GM21737 (cell line): ENCODE measurements around the gene TMEM43.
A peak's percentile ranks its signal among the peaks of the same experiment; 100 is the strongest.

Source experiments
- ATAC-seq: cut with Tn5 transposase; IDR thresholded peaks from one replicate; pipeline ENCODE4 v1.9.1; 2021; ENCODE audit warnings: mild to moderate bottlenecking, moderate library complexity; ENCODE audit not compliant: unreplicated experiment

Gene TMEM43

GRCh38 chr3:14174483-14174882 is 49.6 kb downstream of the TMEM43 start:
- ATAC-seq, result no peak

GRCh38 chr3:14175383-14176037 is 50.7 kb downstream of the TMEM43 start:
- no peak for ATAC-seq

- no peak for ATAC-seq
Measured at GRCh38 chr3:14177580-14178246, 52.9 kb downstream of the TMEM43 start.

- peak; percentile 90 for ATAC-seq
Measured at GRCh38 chr3:14178247-14179113, 53.6 kb downstream of the TMEM43 start, which contains the start of the genes LSM3 and XPC. Gene LSM3, plus strand, starts transcription at chr3:14178817. Its CDS starts 44 bp downstream, at chr3:14178861. Gene XPC, minus strand, starts transcription at chr3:14178601. Its CDS starts 33 bp downstream, at chr3:14178568.

- no peak for ATAC-seq
Measured at GRCh38 chr3:14179114-14179465, 54.2 kb downstream of the TMEM43 start.

- ATAC-seq, result no peak
Measured at GRCh38 chr3:14179795-14180194, 54.9 kb downstream of the TMEM43 start.

GRCh38 chr3:14181253-14181652 is 56.4 kb downstream of the TMEM43 start:
- no peak for ATAC-seq

- no peak for ATAC-seq
Measured at GRCh38 chr3:14183015-14183577, 58.2 kb downstream of the TMEM43 start.

- ATAC-seq, result no peak
Measured at GRCh38 chr3:14186854-14187458, 62.1 kb downstream of the TMEM43 start.

- no peak for ATAC-seq
Measured at GRCh38 chr3:14188041-14188754, 63.3 kb downstream of the TMEM43 start.
